Hepatocyte (in vitro differentiated cells): ENCODE data around the gene GPR52.

Experiments
- EZH2 ChIP-seq: fragments of 200-600 bp; sonication (generic); IDR thresholded peaks from 2 replicates; pipeline ENCODE4 v1.6.1; 2016; ENCODE audit warnings: antibody characterized with exemption, mild to moderate bottlenecking, borderline replicate concordance
- TF ChIP-seq, protein P1 (sequence below): fragments of 200-600 bp; sonication (generic); IDR thresholded peaks from 2 replicates; pipeline ENCODE4 v1.5.1; 2016; ENCODE audit warnings: antibody characterized with exemption, mild to moderate bottlenecking; ENCODE audit not compliant: poor library complexity

DNA sequence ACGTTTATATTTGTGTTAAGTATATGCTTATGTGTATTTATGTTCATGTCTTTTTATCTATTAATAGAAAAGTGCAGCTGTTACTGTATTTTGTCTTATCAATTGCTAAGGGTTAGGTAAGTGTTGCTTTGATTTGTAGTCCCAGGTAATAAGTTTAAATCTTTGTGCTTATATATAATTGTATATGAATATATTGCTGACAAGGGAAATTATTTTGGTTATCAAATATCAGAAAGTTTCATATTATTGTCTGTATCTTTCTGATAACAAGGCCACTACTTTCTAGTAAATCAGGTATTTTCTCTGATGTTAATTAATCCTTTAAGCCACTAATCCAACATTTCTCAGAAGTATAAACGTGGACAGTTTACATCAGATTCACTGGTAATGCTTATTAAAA, 21.3 kb downstream of the GPR52 start:
- TF ChIP-seq, protein P1, sequence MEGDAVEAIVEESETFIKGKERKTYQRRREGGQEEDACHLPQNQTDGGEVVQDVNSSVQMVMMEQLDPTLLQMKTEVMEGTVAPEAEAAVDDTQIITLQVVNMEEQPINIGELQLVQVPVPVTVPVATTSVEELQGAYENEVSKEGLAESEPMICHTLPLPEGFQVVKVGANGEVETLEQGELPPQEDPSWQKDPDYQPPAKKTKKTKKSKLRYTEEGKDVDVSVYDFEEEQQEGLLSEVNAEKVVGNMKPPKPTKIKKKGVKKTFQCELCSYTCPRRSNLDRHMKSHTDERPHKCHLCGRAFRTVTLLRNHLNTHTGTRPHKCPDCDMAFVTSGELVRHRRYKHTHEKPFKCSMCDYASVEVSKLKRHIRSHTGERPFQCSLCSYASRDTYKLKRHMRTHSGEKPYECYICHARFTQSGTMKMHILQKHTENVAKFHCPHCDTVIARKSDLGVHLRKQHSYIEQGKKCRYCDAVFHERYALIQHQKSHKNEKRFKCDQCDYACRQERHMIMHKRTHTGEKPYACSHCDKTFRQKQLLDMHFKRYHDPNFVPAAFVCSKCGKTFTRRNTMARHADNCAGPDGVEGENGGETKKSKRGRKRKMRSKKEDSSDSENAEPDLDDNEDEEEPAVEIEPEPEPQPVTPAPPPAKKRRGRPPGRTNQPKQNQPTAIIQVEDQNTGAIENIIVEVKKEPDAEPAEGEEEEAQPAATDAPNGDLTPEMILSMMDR = no peak
- no peak for TF ChIP-seq EZH2
